NT2/D1 (cell line): ENCODE data around the gene DTNB.

Experiments used
- YY1 ChIP-seq: IDR thresholded peaks from 2 replicates; pipeline ENCODE4 v1.6.1; 2011; ENCODE audit not compliant: insufficient read length, insufficient read depth
- ZNF274 ChIP-seq: IDR thresholded peaks from 2 replicates; pipeline ENCODE4 v1.6.1; 2011; ENCODE audit warnings: mild to moderate bottlenecking, low read depth, low read length

DNA sequence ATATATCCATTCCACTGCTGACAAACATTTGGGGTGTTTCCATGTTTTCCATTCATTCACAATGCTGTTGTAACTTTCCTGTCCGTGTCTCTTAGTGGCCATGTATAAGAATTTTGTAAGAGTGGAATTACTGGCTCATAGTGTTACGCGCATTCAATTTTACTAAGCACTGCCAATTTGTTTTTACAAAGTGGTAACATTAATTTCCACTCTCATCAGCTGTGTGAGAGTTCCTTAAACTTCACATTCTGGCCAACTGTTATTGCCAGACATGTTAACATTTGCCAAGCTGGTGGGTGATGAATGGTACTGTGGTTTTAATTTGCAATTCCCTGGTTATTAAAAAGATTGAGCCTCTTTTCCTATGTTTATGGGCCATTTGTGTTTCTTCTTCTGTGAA is 134.2 kb downstream of the DTNB start:
- TF ChIP-seq ZNF274 (no peak), YY1 (no peak)
